ENCODE results near the gene RAPGEF2.
"Not testable (repeated sequence)": the region's sequence is repeated elsewhere in the genome, so short reads cannot be mapped to it uniquely, and the experiment has no call there.

Gene RAPGEF2

DNA sequence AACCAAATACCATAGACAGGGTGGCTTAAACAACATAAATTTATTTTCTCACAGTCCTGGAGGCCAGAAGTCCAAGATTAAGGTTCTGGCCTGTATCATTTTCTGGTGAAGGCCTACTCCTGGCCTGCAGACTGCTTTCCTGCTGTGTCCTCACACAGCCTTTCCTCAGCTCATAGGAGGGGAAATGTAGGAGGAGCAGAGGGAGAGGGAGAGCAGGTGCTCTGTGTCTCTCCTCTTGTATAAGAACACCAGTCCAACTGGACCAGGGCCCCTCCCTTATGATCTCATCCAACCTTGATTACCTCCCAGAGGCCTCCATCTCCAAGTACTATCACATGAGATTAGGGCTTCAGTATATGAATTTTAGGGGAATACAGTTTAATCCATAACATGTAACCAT, 34.3 kb downstream of the RAPGEF2 start:
- DNase-seq (ENCODE audit: low read depth) = no peak

- no peak for DNase-seq (ENCODE audit: low read depth)
Measured at GRCh38 chr4:159138436-159138835, 35.6 kb downstream of the RAPGEF2 start.

DNA sequence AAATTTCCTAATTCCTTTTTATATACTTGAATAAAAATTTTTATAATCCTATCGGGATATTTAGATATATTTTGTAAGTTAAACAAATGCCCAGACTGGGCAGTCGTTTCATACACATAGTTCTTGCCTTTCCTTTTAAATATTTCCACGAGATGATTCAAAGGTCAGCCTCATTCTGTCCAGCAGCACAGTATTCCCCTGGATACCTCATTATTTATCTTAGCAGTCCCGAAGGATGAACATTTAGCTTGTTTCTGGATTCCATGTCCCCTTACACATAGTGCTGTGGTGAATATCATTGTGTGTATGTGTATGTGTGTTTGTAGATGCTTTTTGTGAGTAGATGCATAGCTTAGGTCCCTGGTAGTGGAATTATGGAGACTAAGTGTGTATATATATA, 38.3 kb downstream of the RAPGEF2 start:
- no peak for DNase-seq (ENCODE audit: low read depth)

- DNase-seq (ENCODE audit: low read depth) = no peak
Measured at GRCh38 chr4:159142241-159142640, 39.4 kb downstream of the RAPGEF2 start.

- DNase-seq (ENCODE audit: low read depth) = no peak
Measured at GRCh38 chr4:159142681-159143384, 40.0 kb downstream of the RAPGEF2 start.

GRCh38 chr4:159143687-159144086, 40.8 kb downstream of the RAPGEF2 start:
- DNase-seq (ENCODE audit: low read depth) = no peak

DNA sequence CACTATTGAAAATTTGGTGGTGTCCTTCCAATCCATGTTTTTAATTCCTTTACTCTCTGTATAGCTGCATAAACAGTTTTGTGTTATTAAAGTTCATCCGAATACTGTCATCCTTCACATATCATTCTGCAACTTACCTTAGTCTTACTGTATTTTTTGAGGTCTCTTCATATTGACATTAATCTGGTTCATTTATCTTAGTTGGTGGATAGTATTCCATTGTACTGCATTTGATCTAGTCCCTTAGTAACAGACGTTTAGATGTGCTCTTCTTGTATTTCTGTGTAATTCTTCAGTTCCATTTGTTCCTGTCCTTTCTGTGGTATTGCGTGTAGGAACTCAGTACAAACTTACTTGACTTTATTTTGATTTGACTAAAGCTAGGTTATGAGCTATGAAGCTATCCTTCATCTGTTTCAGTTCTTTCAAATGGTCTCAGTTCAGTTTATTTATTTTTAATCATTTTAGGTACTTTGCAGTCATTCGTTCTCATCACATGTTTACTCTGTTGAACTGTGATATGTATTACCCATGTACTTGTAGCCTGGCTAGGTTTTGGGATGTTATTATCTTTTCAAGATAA, 41.3 kb downstream of the RAPGEF2 start:
- DNase-seq (ENCODE audit: low read depth) = no peak

DNA sequence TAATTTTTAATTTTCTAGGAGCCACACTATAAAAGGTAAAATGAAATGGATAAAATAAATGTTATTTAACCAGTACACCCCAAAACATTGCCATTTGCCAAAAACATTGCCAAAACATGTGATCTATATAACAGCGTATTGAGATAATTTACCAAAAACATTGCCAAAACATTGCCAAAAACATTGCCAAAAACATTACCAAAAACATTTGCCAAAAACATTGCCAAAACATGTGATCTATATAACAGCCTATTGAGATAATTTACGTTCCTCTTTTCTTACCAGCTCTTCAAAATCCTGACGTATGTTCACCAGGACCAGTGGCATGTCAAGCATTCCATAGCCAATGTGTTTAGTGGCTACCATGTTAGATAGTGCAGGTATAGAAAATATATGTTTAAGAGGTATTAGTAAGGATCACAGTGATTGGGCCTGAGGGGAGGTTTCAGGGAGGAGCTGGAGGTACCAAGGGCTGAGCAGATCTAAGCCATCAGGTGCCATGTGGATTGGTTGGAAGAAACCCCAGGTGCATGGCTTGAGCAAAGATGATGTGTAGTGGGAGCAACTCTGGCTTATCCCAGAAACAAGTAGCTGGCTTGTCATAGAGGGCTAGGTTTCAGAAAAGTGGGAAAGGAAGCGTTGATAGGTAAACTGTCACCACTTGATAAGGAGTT, 42.6 kb downstream of the RAPGEF2 start:
- DNase-seq (ENCODE audit: low read depth) = no peak

DNA sequence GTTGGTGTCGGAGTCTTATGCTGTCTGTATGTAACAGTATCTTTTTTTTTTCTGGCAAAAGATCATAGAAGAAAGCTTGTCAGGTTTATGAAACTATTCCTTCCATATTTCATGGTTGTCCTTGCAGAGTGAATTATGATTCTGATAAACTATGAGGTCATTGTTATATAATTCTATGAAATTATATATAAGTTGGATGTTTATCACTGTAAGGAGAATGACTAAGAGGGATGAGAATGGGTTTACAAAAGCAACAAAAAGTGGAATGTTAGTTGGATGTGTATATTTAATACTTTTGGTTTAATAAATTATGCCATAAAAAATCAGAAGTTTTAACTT, 43.1 kb downstream of the RAPGEF2 start:
- DNase-seq (ENCODE audit: low read depth) = no peak

DNA sequence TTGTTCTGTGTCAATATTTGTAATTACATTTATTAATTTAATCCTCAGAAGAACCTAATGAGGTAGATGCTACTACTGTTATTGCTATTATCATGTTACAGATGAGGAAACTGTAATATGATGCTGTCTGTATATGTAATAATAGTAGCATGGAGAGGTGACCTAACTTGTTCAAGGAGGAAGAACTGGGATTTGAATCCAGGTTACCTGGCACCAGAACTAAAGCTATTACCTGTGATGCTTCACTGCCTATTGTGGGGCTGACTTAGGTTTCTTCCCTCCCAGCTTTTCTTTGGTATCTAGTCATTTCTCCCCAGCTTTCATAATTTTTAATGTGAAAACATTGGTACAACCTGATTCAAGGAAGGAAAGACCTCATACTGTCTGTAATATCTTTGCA, 43.6 kb downstream of the RAPGEF2 start:
- DNase-seq (ENCODE audit: low read depth) = no peak

DNA sequence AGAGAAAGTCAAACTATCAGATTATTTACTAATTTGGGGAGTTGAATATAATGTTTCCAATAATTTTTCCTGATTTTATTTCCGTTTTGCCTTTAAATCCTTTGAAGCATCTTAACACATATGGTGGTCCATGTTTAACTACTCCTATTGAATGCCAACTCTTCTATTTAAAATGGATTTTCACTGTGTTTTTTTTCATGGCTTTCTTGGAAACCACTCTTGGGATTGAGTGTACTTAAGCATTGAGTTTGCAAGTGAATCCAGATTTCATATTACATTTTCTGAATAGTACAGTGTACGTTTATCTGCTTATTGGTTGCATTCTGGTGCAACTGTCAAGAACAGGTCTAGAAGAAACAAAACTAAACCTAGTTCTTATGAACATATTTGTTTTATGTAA, 45.6 kb downstream of the RAPGEF2 start:
- DNase-seq (ENCODE audit: low read depth) = no peak

- DNase-seq (ENCODE audit: low read depth) = no peak
Measured at GRCh38 chr4:159149666-159150065, 46.8 kb downstream of the RAPGEF2 start.

GRCh38 chr4:159150396-159150795, 47.5 kb downstream of the RAPGEF2 start:
- DNase-seq (ENCODE audit: low read depth) = no peak

DNA sequence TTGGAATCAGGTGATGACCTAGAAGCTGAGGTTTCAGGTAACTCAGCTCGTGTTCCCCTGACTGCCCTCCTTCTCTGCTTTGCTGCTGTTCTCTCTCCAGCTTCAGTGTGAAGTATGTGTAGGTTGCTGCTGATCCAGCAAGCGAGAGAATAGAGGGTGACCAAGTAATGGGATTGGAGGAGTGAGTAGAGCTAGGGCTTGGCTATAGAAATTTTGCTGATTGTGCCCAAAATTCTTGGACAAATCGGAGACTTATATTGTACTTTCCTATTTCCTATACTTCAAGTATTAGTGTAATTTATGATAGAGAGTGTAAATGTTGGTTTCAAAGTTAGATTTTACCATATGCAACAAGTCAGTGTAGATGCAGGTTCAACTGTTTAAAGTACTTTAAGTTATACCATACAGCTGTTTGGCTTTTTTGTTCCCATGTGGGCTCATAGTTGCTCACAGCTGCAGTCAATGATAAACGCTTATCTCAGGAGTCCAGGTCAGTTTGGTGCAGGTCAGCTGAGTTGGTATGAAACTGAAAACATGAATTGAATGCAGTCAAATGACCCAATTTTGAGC, 48.0 kb downstream of the RAPGEF2 start:
- no peak for DNase-seq (ENCODE audit: low read depth)

- DNase-seq (ENCODE audit: low read depth) = no peak
Measured at GRCh38 chr4:159151689-159152088, 48.8 kb downstream of the RAPGEF2 start.

DNA sequence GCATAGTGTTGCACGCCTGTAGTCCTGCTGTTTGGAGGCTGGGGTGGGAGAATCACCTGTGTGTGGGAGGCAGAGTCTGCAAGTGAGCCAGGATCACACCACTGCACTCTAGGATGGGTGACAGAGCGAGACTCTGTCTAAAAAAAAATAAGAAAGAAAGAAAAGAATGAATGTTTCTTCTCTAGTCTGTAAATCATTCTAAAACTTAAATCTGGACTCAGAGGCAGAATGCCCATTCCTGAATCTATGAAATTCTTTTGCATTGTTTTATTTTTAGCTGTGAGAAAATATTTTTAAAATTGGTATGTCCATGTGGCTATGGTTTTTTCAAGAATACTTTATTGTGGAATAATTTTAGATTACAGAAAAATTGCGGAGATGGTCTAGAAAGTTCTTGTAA, 49.3 kb downstream of the RAPGEF2 start:
- DNase-seq (ENCODE audit: low read depth) = no peak

GRCh38 chr4:159153669-159154068, 50.8 kb downstream of the RAPGEF2 start:
- DNase-seq (ENCODE audit: low read depth) = no peak

DNA sequence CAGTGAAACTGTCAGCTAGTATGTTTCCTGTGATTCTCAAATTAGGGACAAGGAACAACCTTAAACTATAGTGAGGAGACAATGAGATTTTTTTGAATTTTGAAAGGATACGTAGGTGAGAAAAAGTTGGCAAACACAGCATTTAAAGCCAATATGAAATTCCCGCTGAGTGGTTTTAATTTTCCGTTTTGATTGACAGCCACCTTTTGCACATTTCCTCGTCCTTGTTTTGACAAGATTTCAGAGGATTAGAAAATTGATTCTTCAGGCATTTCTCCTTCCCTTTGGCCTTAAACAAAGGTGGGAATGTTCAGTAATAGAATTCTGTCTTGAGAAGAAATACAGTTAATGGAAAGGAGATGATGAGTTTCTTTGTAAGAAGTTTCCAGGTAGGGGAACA, 52.2 kb downstream of the RAPGEF2 start:
- no peak for DNase-seq (ENCODE audit: low read depth)

GRCh38 chr4:159158083-159158617, 55.3 kb downstream of the RAPGEF2 start:
- no peak for DNase-seq (ENCODE audit: low read depth)

- DNase-seq (ENCODE audit: low read depth) = no peak
Measured at GRCh38 chr4:159158985-159159384, 56.1 kb downstream of the RAPGEF2 start.

DNA sequence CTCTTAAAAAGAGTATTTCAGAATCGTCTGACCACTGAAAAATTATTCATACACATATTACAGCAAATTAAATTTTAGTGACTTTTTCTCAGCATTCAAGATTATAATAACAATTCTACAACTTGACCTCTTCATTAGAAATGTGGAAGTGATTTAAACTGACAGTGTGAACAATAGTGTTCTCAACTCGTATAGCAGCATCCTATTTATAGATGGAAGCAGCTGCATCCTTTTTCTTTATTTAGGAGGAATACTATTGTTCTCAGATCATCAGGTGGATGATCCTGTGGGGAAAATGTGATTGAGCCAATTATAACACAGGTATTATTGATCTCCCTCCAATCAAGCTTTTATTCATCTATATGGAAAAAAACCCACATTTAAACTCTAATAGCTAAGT, 56.7 kb downstream of the RAPGEF2 start:
- DNase-seq (ENCODE audit: low read depth) = no peak

- no peak for DNase-seq (ENCODE audit: low read depth)
Measured at GRCh38 chr4:159160242-159160641, 57.4 kb downstream of the RAPGEF2 start.

GRCh38 chr4:159161436-159161835, 58.6 kb downstream of the RAPGEF2 start:
- not testable (repeated sequence) for DNase-seq (ENCODE audit: low read depth)

Measured in GM04504 (cell line).